A549 (cell line): Measurements from ENCODE around the gene ERRFI1.

Experiments used
- BHLHE40 ChIP-seq: IDR thresholded peaks from 2 replicates; pipeline ENCODE4 v1.6.1; 2012; ENCODE audit warnings: low read depth, low read length, inconsistent platforms
- CHD2 ChIP-seq: fragments of 150-350 bp; IDR thresholded peaks from 2 replicates; pipeline ENCODE4 v1.6.1; 2014; ENCODE audit warnings: low read length; ENCODE audit not compliant: partially characterized antibody
- CTCF ChIP-seq: fragments of >200 bp; sonication (Bioruptor Twin); formaldehyde crosslinking; IDR thresholded peaks from 3 replicates; pipeline ENCODE4 v1.5.1; 2016
- EHMT2 ChIP-seq: fragments of 200-600 bp; sonication (generic); IDR thresholded peaks from 2 replicates; pipeline ENCODE4 v1.6.1; 2016; ENCODE audit warnings: antibody characterized with exemption, low read depth, mild to moderate bottlenecking, moderate library complexity
- FOSL2 ChIP-seq, 2 experiments: fragments of 450-650 bp in 1 of 2; fragments of >200 bp in 1 of 2; sonication (Bioruptor Twin) in 1 of 2; formaldehyde crosslinking; IDR thresholded peaks; 2 replicates each; pipeline versions ENCODE4 v1.5.0 to v1.6.1; 2016 to 2020; ENCODE audit warnings: mild to moderate bottlenecking in 1 of 2, moderate library complexity in 1 of 2
- HDAC2 ChIP-seq: fragments of 200-600 bp; sonication (generic); IDR thresholded peaks from 2 replicates; pipeline ENCODE4 v1.6.1; 2016
- HES2 ChIP-seq: fragments of >200 bp; sonication (Bioruptor Twin); formaldehyde crosslinking; IDR thresholded peaks from 2 replicates; pipeline ENCODE4 v1.6.1; 2016
- HOXA7 ChIP-seq: fragments of 250-450 bp; sonication (Bioruptor Pico); IDR thresholded peaks from 2 replicates; pipeline ENCODE4 v1.5.0; 2020; ENCODE audit warnings: mild to moderate bottlenecking, moderate library complexity
- JUN ChIP-seq, 2 experiments: fragments of >200 bp; sonication (Bioruptor Twin); formaldehyde crosslinking; IDR thresholded peaks; 2 replicates in 1 of 2; 3 replicates in 1 of 2; pipeline ENCODE4 v1.6.1; 2016 to 2017
- MYC ChIP-seq: IDR thresholded peaks from 2 replicates; pipeline ENCODE4 v1.6.1; 2012; ENCODE audit warnings: mild to moderate bottlenecking, inconsistent platforms, low read length, improper control_type of control experiment, borderline replicate concordance
- POLR2A ChIP-seq: IDR thresholded peaks from 2 replicates; pipeline ENCODE4 v1.6.1; 2012; ENCODE audit warnings: mild to moderate bottlenecking, low read length
- RCOR1 ChIP-seq: fragments of 150-350 bp; IDR thresholded peaks from 2 replicates; pipeline ENCODE4 v1.6.1; 2014; ENCODE audit warnings: antibody characterized with exemption, low read length, low read depth

GRCh38 chr1:7994827-7995226 is 31.3 kb downstream of the ERRFI1 start:
- TF ChIP-seq FOSL2 (IDR thresholded peaks at IDR 0.05) (no peak), FOSL2 (CRISPR knock-in tag; IDR thresholded peaks at IDR 0.05) (no peak), POLR2A (no peak), JUN (IDR thresholded peaks at IDR 0.05) (no peak), CTCF (no peak), RCOR1 (no peak), MYC (no peak), EHMT2 (no peak), HES2 (no peak), HOXA7 (CRISPR knock-in tag) (no peak), CHD2 (no peak), HDAC2 (no peak), BHLHE40 (no peak)
